AG08396 (cell line): ENCODE results near the gene MOV10.

Source experiments
- DNase-seq: peaks from one replicate; pipeline ENCODE4 v3.0.0; 2012; ENCODE audit warnings: low spot score, mixed read lengths

The MOV10 gene

GRCh38 chr1:112700290-112701226 is 26.1 kb downstream of the MOV10 start:
- DNase-seq: peak; percentile 89

DNA sequence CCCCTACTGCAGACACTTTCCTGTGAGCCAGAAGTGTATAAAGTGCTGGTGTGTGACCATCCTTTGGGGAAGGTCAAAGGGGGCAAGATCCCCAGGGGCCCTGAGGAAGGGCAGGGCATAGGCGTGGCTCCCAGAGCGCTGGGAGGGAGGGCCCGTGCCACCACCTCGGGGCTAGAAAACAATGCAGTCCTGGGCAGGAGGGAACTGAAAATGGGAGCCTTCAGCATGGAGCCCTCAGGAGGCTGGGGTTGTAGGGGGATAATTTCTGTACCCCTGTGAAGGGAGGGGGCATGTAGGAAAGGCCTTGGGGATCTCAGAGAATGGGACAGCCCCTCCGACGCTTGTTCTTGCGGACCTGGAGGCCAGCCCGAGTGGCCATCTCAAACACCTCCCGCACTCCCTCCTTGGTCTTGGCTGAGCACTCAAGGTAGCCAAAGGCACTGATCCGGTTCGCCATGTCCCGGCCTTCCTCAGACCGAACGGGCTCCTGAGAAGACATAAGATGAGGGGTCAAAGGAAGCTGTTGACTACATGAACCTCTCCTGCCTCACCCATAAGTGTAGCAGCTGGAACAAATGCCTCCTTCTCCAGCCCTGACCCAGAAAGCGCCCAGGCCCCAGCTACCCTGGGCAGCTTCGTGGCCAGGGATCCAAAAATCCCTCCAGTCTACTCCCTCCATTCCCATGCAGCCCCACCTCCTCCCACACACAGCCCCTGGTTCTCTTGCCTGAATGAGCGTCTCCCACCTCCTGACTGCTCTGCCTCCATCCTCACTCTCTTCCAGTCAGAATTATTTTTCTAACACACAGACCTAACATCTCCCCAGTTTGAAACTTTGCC is 27.0 kb downstream of the MOV10 start:
- DNase-seq: no peak

DNA sequence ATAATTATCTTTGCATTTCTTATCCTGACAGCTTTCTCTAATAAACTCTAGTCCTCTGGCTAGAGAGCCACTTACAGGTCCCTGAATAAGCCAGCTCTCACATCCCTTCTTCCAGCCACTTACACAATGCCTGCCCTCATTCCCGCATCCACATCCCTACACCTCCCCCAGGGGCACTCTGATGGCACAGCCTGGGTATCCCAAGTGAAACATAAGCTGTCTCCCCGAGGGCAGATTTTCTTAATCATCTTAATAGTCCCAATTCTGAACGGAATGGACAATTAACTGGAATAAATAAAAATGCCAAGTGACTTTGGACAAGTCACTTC is 27.6 kb downstream of the MOV10 start:
- DNase-seq: no peak

- DNase-seq: no peak
Observed at GRCh38 chr1:112702420-112703261, 28.2 kb downstream of the MOV10 start.

DNA sequence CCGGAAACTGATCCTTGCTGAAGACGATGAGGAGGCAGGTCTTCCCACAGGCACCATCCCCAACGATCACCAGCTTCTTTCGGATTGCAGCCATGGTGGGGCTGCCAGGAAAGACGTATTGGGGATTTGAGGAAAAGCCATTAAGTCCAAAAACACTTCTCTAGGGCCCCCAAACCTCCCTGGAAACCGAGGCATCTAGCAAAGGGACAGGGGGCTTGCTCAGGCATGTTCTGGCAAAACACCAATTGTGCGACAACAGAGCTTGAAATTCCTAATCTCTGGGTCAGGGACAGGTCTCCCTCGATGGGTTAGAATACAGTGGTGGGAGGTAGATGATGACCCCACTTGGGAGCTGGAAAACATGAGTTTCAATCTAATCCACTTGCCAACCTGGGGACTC is 29.2 kb downstream of the MOV10 start:
- DNase-seq: no peak

DNA sequence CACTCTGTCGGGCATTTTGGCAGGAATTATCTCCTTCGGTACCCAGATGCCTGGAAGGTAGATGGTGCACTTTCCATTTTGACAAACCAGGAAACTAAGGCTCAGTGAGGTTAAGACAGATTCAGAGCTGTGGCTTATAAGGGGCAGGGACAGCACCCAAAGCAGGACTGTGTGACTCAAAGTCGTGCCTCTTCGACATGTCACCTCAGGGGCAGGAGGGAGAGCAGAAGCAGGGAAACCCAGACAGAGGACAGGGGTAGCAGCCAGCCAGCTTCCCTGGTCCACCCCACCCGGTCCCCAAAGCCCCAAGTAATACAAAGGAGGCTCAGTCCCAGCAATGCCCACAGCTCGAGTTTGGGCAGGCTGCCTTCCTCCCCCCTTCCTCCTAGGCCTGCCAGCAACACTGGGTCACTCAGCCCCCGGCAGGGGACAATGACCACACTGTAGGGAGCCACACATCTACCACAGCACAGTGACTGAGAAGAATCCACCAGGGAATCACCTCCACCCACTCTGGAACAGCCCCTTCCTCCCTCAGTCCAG is 30.0 kb downstream of the MOV10 start:
- peak; percentile 22 for DNase-seq

- DNase-seq: peak; percentile 91
Observed at GRCh38 chr1:112704934-112705627, 30.6 kb downstream of the MOV10 start.

DNA sequence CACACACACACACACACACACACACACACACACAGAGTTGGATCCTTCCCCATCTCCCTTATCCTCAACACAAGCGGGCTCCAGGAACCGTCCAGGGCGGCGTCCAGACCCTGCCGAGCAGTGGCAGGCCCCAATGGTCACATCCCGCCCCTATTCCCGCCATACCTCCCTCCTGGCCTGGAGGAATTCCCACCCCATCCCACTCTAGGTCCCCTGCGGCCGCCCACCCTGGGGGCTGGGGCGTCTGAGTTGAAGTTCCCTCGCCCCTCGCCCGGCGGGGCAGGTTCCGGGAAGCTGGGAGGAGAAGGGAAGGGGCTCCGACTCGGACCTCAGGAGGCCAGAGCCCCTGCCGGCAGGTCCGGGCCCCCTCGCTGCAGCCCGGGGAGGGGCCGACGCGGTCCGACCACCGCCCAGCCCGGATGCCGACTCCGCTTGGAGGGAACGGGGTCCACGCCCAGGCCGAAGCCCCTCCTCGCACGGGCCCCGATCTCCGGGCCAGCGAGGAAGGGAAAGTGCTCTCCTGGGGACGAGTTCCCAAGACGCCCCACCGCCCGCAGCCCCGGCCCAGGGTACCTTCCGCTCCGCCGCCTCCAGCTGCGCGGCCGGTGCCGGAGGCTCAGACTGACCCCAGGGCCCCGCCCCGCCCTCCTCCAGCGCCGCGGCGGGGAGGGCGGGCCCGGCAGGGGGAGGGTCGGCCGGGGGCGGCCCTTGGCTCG is 32.2 kb downstream of the MOV10 start, which contains the start of gene RHOC:
RHOC (minus strand) TSS at position 623 of the 716 bp plus-strand sequence. CDS start 3,328 bp downstream, outside the sequence.
- peak; percentile 91 for DNase-seq

DNA sequence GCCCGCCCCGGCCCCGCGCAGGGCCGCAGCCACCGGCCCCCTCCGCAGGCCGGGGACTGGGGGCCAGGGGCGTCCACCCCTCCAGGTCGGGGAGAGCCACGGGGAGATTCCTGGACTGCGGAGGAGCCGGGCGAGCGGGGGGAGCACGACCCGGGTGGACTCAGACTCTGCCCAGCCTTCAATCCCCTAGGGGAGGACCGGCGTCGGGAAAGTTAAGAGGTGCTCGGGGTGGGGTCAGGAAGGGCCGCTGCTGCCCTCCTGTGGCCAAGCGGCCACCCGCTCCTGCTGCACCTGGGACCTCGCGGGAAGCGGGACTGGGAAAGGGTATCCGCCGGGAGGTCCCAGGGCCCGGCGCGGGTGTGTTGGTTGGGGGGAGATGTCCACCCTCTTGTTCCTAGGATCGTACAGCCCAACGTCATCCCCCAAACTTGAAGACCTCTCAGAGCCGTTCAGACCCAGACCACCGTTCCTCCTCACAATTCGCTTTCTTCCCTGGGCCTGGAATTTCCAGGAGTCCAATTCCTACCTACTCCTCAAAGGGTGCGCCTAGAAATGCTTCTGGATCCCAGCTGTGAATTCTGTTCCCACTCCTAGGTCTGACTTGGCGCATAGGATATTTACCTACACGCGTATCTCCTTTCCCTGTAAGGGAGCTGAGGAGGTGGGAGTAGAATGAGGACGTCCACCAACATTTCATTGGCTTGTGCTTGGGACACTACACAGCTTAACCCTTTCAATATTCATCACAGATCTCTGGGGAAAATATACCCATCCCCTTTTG is 33.0 kb downstream of the MOV10 start:
- DNase-seq: peak; percentile 91

- no peak for DNase-seq
Observed at GRCh38 chr1:112708002-112708448, 33.6 kb downstream of the MOV10 start.

GRCh38 chr1:112708489-112708888 is 34.0 kb downstream of the MOV10 start:
- no peak for DNase-seq

GRCh38 chr1:112710159-112710558 is 35.7 kb downstream of the MOV10 start:
- no peak for DNase-seq

DNA sequence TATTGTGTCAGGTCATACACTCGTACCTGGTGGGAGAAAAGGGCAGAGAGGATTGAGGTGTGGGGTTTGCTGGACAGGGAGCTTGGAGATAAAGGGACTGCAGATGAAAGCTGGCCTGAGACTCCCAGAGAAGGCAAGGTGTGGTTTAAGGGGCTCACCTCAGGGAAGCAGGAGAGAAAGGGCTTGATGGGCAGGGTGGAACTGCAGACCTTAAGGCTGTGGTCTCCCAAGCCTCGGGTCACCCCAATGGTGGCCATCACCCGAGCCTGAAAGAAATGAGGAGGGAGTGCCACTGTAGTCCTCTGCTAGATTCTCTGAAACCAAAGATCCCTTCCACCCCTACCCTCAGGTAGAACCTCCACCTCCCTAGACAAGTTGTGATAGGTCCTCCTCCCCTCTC is 36.1 kb downstream of the MOV10 start:
- no peak for DNase-seq

- no peak for DNase-seq
Observed at GRCh38 chr1:112711041-112711440, 36.6 kb downstream of the MOV10 start.

DNA sequence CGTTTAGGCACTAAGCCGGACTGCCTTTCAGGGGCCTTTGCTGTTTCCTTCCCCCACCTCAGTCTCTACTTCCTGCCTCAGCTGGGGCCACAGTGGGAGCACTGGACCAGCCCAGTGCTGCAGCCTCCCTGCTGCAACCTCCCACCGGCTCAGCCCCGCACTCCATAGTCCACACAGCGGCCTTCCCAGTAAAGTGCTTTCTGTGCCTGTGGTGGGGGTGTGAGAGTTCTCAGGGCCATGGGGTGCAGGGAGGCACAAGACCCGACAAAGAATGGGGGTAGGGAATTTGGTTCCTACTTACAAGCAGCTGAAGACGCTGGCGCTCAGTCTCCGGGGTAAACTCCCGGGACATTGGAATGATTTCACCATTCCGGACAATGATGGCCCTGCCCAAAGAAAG is 37.2 kb downstream of the MOV10 start:
- no peak for DNase-seq

GRCh38 chr1:112712191-112712590 is 37.7 kb downstream of the MOV10 start:
- DNase-seq: no peak

DNA sequence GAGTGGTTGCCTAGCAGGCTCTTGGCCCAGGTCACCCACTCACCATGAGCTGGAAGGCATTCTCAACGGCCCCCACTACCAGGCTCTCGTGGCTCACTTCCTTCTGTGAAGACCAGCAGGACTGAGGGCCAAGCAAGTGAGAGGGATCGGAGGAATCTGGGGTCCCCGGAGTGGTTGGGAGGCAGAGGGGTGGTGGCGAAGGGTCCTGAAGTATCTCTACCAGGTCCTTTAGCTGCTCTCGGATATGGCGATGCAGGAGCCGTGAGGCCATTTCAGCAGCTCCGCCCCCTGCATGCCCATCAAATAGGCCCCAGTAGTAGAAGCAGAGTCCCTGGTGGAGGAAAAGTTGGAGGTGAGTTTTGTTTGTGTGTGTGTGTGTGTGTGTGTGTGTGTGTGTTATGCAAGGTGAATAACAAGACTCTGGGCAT is 38.3 kb downstream of the MOV10 start:
- DNase-seq: no peak

GRCh38 chr1:112713466-112714312 is 39.2 kb downstream of the MOV10 start:
- no peak for DNase-seq
